DND-41 (cell line): ENCODE data around the gene PANX1.

Source experiments
- ATAC-seq: fragments of 200-7000 bp; cut with Tn5 transposase; 3 replicates; pipeline ENCODE4 v1.9.1; 2021; ENCODE audit warnings: low read depth; ENCODE audit not compliant: insufficient read depth
- DNase-seq: peaks from one replicate; pipeline ENCODE4 v3.0.0-alpha.2; 2020
- H2AFZ ChIP-seq: 2 replicates; pipeline ENCODE4 v1.6.0; 2012; ENCODE audit warnings: low read depth, low read length
- H3K27ac ChIP-seq: 2 replicates; pipeline ENCODE4 v1.5.1; 2012; ENCODE audit warnings: low read length, inconsistent platforms
- H3K27me3 ChIP-seq: fragments of 200-600 bp; sonication (generic); 2 replicates; pipeline ENCODE4 v1.6.0; 2012; ENCODE audit warnings: low read length, mild to moderate bottlenecking, inconsistent platforms; ENCODE audit not compliant: insufficient read depth, poor library complexity
- H3K36me3 ChIP-seq: 2 replicates; pipeline ENCODE4 v1.5.1; 2012; ENCODE audit warnings: low read length, inconsistent platforms; ENCODE audit not compliant: insufficient read depth
- H3K4me1 ChIP-seq: 2 replicates; pipeline ENCODE4 v1.5.1; 2012; ENCODE audit warnings: mild to moderate bottlenecking, low read length; ENCODE audit not compliant: insufficient read depth
- H3K4me2 ChIP-seq: 2 replicates; pipeline ENCODE4 v1.6.0; 2012; ENCODE audit warnings: mild to moderate bottlenecking, moderate library complexity, low read length, inconsistent platforms; ENCODE audit not compliant: insufficient read depth
- H3K4me3 ChIP-seq, 2 experiments: fragments of 200-600 bp in 1 of 2; shearing (Covaris generic) in 1 of 2; 2 replicates each; pipeline ENCODE4 v1.5.1; 2012 to 2016; ENCODE audit warnings: inconsistent platforms in 2 of 2, low read length in 2 of 2, mild to moderate bottlenecking in 2 of 2, low read depth in 1 of 2, moderate library complexity in 1 of 2
- H3K79me2 ChIP-seq: 2 replicates; pipeline ENCODE4 v1.6.0; 2012; ENCODE audit warnings: low read length, inconsistent platforms; ENCODE audit not compliant: insufficient read depth
- H3K9ac ChIP-seq: 2 replicates; pipeline ENCODE4 v1.6.0; 2012; ENCODE audit warnings: low read depth, mild to moderate bottlenecking, inconsistent platforms, low read length, moderate library complexity
- H3K9me3 ChIP-seq: 2 replicates; pipeline ENCODE4 v1.5.1; 2012; ENCODE audit warnings: low read length, moderate library complexity, mild to moderate bottlenecking, inconsistent platforms; ENCODE audit not compliant: insufficient read depth, severe bottlenecking
- H4K20me1 ChIP-seq: 2 replicates; pipeline ENCODE4 v1.6.0; 2012; ENCODE audit warnings: low read length; ENCODE audit not compliant: insufficient read depth
- CTCF ChIP-seq: IDR thresholded peaks from 2 replicates; pipeline ENCODE4 v1.5.1; 2012; ENCODE audit warnings: borderline replicate concordance, low read length, moderate library complexity, mild to moderate bottlenecking; ENCODE audit not compliant: poor library complexity, severe bottlenecking; ENCODE audit errors: extremely low read depth
- EZH2 ChIP-seq: IDR thresholded peaks from 3 replicates; pipeline ENCODE4 v1.6.1; 2012; ENCODE audit warnings: borderline replicate concordance, low read depth, mild to moderate bottlenecking, moderate library complexity, low read length, inconsistent platforms; ENCODE audit not compliant: severe bottlenecking

PANX1 gene

GRCh38 chr11:94150704-94151685, 22.4 kb downstream of the PANX1 start:
- H3K27me3 ChIP-seq, result no peaks in the 10 kb centered on the region
- no peak overlapping the region for H3K4me3 ChIP-seq
- H3K4me1 ChIP-seq, result peaks cover 17% of the 10 kb centered on the region
- DNase-seq (no peak), ATAC-seq (no peak)
- no peak overlapping the region for H3K27ac ChIP-seq
- no peaks in the 10 kb centered on the region for H3K9me3 ChIP-seq
- H3K4me2 ChIP-seq, result no peak overlapping the region
- H3K79me2 ChIP-seq, result peaks cover 63% of the 10 kb centered on the region
- H3K9ac ChIP-seq, result no peak overlapping the region
- peaks cover 6% of the 10 kb centered on the region; the same call in 1 of the 2 replicates for H3K36me3 ChIP-seq
- TF ChIP-seq EZH2 (no peak), CTCF (no peak)
- H2AFZ ChIP-seq, result no peak overlapping the region
- peaks cover 65% of the 10 kb centered on the region for H4K20me1 ChIP-seq

- TF ChIP-seq EZH2, result no peak
- TF ChIP-seq CTCF, result no peak
- no peak for DNase-seq
- no peak overlapping the region for H3K4me3 ChIP-seq
- H3K27ac ChIP-seq, result no peak overlapping the region
- 0 out of 3 replicates have a peak, but pooled peaks have one; percentile 20 for ATAC-seq
- peaks cover 8% of the 10 kb centered on the region for H3K4me1 ChIP-seq
- H3K4me2 ChIP-seq, result no peak overlapping the region
- H3K79me2 ChIP-seq, result peaks cover 60% of the 10 kb centered on the region
- H3K36me3 ChIP-seq, result peaks cover 11% of the 10 kb centered on the region; the same call in 1 of the 2 replicates
- peaks cover 3% of the 10 kb centered on the region for H3K9me3 ChIP-seq
- no peak overlapping the region for H2AFZ ChIP-seq
- H3K27me3 ChIP-seq, result no peaks in the 10 kb centered on the region
- peaks cover 60% of the 10 kb centered on the region for H4K20me1 ChIP-seq
- H3K9ac ChIP-seq, result no peak overlapping the region
Observed at GRCh38 chr11:94151903-94152677, 23.4 kb downstream of the PANX1 start.

GRCh38 chr11:94152678-94153065, 24.0 kb downstream of the PANX1 start:
- Histone ChIP-seq H2AFZ (no peak overlapping the region), H3K4me2 (no peak overlapping the region), H3K4me3 (no peak overlapping the region), H3K27me3 (no peaks in the 10 kb centered on the region), H3K36me3 (peaks cover 11% of the 10 kb centered on the region; the same call in 1 of the 2 replicates), H3K9ac (no peak overlapping the region), H3K79me2 (peaks cover 55% of the 10 kb centered on the region), H3K9me3 (peaks cover 3% of the 10 kb centered on the region), H3K4me1 (peaks cover 2% of the 10 kb centered on the region; the same call in 1 of the 2 replicates), H4K20me1 (peaks cover 54% of the 10 kb centered on the region), H3K27ac (no peak overlapping the region)
- DNase-seq (no peak), ATAC-seq (no peak)
- no peak for TF ChIP-seq CTCF
- TF ChIP-seq EZH2, result no peak
